ENCODE data around the gene ARID4B.

- TF ChIP-seq HDAC2 (IDR thresholded peaks at IDR 0.05) (no peak), POLR2AphosphoS2 (conservative IDR thresholded peaks at IDR 0.05; ENCODE audit: low read length) (no peak), RNF2 (IDR thresholded peaks at IDR 0.05; ENCODE audit: borderline replicate concordance, low read depth) (no peak), RAD21 (conservative IDR thresholded peaks at IDR 0.05 in 1 of 2, IDR thresholded peaks at IDR 0.05 in 1 of 2) (no peak), CTCF (IDR thresholded peaks at IDR 0.05) (no peak), MAZ (IDR thresholded peaks at IDR 0.05; ENCODE audit: borderline replicate concordance, low read depth, low read length) (no peak), POLR2A (IDR thresholded peaks at IDR 0.05; ENCODE audit: low read length) (no peak), PHF8 (IDR thresholded peaks at IDR 0.05; ENCODE audit: borderline replicate concordance, low read depth) (no peak), ZNF302 (CRISPR knock-in tag; IDR thresholded peaks at IDR 0.05) (no peak), EP300 (IDR thresholded peaks at IDR 0.05) (no peak)
Observed at GRCh38 chr1:235259133-235259778, 68.7 kb downstream of the ARID4B start.
